Adipose tissue (tissue), 3 donors: Measurements from ENCODE around the gene SH3RF3. TPM values are rescaled to one million over a fixed set of nuclear protein-coding genes. Genes with fewer than 3 reads are reported as not detected.
A peak's percentile ranks its signal among the peaks of the same experiment; 100 is the strongest.

Source experiments
- H3K27ac ChIP-seq: one replicate; pipeline ENCODE4 v1.5.1; 2013; ENCODE audit warnings: low read depth, low read length
- WGBS, 3 donors: extraction: QIAGEN DNeasy Blood & Tissue Kit; methylation state at CpG; one replicate each; pipeline ENCODE4 v1.1.7; 2013; 5-methylcytosine and 5-hydroxymethylcytosine counted together
- polyA plus RNA-seq, 3 donors: library from polyadenylated mRNA; stranded (reverse); fragments of 200-250 nt; gene quantifications; one replicate each; pipeline ENCODE4 v1.2.3, GENCODE V29; 2013
- donor health status: healthy with polysubstance abuse.
- donor health status: Bipolar disorder and iron deficiency.
- donor health status: healthy.

The SH3RF3 gene
- polyA plus RNA-seq, 3 donors = 1.2 to 6.5 (median 5.4) TPM

DNA sequence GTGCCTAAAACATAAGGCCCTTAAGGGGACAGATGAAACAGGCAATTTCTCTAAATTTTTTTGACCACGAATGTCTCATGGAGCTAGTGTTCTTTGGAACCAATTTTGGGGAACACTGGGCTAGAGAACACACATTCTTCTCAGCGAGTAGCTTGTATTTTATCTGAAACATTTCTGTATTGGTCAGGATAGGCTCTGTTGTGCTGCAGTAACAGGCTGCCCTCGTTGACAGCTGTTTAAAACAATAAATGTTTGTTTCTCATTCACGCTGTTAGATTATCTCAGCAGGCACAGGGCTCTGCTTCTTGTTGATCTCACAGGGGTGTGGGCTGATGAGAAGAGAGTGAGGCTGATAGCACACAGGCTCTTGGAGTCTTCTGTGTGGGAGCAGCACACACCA, 105.3 kb downstream of the SH3RF3 start:
- 93 to 94% (median 94%) methylated on average over 4 of the region's 4 CpGs for WGBS, 3 donors
- H3K27ac ChIP-seq = no peak overlapping the region

DNA sequence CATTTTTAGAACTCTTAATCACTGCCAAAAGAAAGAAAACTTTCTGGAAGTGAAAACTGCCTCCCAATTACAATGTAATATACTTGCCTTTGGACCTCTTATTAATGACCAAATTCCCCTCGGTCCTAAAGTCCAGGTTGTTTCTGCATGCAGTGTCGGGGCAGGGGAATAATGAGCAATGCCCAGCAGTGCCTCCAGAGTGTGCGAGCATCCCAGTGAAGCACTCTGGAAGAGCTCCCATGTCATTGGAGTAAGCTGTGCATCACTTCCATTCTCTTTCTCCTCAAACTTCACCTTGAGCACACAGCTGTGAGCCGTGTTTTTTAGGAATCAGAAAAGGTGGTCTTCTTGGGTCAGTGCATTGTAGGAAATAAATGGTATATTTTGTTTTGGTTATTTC, 107.1 kb downstream of the SH3RF3 start:
- WGBS, 3 donors = 86 to 92% (median 87%) methylated on average over 4 of the region's 4 CpGs
- H3K27ac ChIP-seq = no peak overlapping the region

DNA sequence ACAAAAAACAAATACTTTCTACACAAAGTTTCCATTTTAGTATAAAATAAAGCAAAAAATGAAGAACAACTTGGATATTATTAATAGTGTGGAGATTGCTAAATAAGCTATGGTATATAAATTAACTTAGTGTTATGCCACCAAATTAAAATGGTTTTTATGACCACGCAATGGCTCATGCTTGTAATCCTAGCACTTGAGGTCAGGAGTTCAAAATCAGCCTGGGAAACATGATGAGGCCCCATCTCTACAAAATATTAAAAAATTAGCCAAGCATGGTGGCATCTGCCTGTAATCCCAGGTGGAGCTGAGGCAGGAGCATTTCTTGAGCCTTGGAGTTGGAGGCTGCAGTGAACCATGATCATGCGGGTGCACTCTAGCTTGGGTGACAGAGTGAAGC, 108.8 kb downstream of the SH3RF3 start:
- 94 to 99% (median 96%) methylated on average over 2 of the region's 2 CpGs for WGBS, 3 donors
- no peak overlapping the region for H3K27ac ChIP-seq

DNA sequence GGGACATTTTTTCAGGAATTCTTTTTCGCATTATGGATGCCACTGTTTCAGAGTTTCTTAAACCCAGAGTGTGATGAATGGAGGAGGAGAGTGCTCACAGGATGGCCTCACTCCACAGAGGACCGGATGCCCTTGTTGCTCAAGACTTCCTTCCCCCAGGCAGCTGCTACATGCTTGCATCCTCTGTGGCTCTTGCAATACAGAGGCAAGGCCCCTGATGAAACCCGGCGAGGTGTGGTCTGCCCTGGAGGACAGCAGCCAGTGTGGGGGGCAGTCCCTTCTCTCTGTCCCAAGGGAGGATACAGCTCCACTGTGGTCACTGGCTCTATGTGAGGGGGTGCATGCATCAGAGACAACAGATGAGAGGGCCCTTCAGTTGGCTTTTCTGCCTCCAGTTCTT, 109.6 kb downstream of the SH3RF3 start:
- WGBS, 3 donors = 23 to 70% (median 31%) methylated on average over 4 of the region's 4 CpGs
- no peak overlapping the region for H3K27ac ChIP-seq

DNA sequence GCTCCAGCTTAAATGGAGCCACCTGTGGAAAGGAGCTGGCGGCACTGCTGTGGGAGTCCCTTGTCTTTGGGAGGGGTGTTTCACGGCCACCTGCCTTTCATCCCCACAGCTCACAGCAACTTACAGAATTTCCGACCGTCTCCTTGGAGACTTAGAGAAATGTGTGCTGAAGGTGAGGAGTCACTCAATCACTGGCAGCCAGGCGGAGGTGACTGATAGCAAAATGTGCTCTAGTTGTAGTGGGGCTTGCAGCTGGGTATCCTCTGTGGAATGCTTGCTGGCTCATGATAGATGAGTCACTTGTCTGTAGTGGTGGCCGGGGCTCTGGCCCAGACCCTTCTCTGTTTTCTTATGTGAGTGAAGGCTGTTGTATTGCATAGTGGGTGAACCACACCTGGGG, 110.7 kb downstream of the SH3RF3 start:
- WGBS, 3 donors = 71 to 81% (median 73%) methylated on average over 6 of the region's 6 CpGs
- H3K27ac ChIP-seq = no peak overlapping the region

DNA sequence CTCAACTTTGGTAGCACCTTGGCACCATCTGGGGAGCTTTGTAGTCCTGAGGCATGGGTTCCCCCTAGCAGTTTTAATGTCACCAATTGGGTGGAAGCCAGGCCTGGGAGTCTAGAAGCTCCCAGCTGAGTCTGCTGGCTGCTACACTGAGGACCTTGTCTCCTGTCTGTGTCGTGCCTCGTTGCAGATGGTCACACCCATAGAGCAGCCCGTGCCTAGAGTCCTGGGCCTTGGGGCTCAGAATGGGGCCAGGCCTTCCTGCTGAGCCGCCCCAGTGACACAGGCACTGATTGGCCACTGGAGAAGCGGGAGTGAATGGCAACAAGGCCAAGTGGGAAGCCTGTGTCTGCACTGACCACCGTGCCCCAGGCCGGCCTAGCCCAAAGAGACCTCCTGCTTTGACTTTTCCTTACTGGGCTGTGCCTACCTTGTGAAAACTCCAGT, 113.2 kb downstream of the SH3RF3 start:
- WGBS, 3 donors = 67 to 84% (median 67%) methylated on average over 7 of the region's 7 CpGs
- peak overlapping the region; percentile 21 for H3K27ac ChIP-seq

DNA sequence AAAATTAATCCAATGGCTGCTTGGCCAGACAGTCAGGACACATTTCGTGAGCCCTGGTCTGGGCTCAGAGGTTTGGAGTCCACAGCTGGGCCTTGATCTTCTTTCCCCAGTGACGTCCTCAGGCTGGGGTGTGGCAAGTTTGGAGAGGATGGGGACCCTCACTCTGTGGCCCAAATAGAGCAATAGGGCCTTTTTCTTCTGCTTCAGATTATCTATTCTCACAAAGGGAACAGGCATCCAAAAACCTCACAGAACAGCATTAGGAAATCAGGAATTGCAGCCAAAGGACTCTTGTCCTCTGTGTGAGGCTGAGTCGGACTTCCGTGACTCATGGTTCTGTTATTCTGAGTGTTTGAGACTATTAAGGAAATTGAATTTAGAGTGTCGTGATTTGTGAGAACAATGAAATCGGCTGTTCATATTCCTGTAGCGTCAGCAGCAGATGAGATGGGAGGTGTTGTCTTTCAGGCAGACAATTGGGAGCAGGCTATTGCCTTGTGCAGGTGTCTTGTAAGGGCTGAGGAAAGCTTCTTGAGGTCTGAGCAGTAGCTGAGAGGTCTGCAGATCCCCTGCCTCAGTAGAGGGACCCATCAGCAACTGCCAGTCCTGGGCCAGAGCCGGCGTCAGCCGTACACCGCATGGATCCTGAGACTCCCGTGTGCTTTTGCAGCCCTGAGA, 113.8 kb downstream of the SH3RF3 start:
- WGBS, 3 donors = 46 to 68% (median 53%) methylated on average over 12 of the region's 12 CpGs
- peak overlapping the region; percentile 21 for H3K27ac ChIP-seq

DNA sequence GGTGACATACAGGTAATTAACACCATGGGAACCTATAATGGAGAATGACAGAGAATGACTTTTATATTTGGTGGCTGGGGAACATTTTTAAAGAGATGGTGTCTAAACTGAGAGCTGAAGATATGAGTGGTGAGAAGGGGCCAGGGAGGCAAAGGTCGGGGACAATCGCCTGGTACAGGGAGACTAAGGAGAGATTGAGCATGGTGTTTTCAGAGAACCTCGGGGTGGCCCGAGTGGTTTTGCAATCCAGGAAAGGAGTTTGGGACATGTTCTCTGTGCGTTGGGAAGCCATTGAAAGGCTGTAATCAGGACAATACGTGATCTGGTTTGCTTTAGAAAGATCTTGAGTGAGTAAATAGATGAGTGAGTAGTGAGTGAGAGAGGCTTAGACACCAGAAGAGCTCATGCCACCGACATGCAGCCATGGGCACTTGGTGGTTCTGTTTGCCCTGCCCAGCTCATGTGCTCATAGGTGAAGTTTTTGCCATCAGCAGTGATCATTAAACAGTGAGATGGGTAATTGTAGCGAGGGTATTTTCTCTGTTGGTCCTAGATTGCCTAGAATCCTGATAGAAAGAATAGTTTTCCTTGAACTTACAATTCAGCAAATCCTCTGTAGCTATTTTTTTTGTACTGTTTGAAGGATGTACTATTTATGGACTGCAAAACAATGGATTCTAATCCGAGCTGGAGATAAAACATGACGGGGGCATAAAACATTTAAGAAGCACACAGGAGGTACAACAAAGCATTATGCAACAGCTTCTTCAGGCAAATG, 114.7 kb downstream of the SH3RF3 start:
- no peak overlapping the region for H3K27ac ChIP-seq
- 71 to 85% (median 78%) methylated on average over 10 of the region's 10 CpGs for WGBS, 3 donors

DNA sequence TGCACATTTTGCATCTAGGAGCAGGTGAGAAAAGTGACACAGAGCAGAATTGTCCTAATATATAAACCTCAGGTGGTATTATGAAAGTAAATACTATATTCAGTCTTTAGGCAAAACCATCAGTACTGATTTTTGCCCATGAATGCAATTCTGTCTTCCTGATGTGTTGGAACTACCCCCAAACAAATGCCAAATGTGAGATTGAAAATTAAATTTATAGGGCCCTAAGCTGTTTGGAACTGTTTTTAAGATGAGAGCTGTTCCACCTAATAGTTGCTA, 115.2 kb downstream of the SH3RF3 start:
- H3K27ac ChIP-seq = no peak overlapping the region

DNA sequence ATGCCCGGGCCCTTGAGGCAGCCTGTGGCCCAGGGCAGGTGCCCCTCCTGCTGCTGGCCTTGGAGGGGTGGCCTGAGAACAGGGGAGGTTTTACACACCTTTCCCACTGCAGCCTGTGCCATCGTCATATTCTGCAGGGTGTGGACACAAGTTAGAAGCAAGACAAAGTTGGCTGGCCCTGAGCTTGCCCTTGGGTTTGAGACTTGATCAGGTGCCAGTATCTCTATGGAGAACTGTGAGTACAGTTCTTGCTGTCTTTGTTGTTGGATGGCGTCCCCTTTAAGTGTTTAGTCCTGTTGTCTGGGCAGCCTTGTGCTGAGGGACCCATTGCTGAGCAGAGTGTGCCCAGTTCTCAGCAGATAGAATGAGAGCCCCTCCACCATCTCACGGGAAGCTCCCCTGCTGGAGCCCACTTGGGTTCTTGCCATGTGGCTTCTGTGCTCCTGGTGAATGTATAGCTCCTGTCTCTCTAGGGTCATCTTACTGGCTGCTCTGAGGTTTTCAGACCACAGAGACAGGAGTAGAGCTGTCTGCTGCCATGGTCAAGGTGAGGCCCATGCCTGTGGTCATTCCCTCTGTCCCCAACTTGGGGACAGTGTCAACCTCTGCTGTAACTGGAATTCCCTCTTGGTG, 115.9 kb downstream of the SH3RF3 start:
- WGBS, 3 donors = 41 to 81% (median 80%) methylated on average over 4 of the region's 4 CpGs
- no peak overlapping the region for H3K27ac ChIP-seq

DNA sequence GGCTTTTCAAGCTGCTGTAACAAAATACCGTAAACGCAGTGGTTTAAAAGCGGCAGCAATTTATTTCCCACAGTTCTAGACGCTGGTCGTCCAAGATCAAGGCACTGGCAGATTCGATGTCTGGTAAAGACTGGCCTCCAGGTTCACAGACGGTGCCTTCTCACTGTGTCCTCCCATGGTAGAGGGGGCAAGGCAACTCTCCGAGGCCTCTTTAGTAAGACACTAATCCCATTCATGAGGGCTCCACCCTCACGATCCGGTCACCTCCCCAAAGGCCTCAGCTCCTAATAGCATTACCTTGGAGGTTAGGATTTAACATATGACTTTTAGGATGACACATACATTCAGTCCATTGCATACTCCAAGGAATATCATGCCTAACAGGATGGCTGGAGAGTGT, 117.2 kb downstream of the SH3RF3 start:
- 93 to 97% (median 96%) methylated on average over 10 of the region's 10 CpGs for WGBS, 3 donors
- no peak overlapping the region for H3K27ac ChIP-seq

DNA sequence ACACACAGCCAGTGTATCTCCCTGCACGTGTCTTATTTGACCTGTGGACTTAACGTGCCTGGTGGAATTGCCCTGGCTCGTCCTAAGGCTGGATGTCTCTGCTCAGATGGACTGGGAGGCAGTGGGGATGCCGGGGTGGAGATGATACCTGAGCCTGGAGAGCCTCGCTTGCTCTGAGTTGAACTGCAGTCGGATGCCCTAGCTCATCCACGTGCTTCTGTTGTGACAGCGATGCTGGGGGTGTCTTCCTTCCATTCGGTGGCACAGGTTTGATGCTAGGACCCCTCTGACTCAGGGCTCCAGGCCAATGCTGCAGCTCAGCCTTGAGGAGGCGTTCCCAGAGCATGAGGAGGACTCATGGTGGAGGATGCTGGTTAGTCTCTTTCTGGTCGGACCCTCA, 117.6 kb downstream of the SH3RF3 start:
- 94 to 97% (median 95%) methylated on average over 11 of the region's 11 CpGs for WGBS, 3 donors
- H3K27ac ChIP-seq = no peak overlapping the region

DNA sequence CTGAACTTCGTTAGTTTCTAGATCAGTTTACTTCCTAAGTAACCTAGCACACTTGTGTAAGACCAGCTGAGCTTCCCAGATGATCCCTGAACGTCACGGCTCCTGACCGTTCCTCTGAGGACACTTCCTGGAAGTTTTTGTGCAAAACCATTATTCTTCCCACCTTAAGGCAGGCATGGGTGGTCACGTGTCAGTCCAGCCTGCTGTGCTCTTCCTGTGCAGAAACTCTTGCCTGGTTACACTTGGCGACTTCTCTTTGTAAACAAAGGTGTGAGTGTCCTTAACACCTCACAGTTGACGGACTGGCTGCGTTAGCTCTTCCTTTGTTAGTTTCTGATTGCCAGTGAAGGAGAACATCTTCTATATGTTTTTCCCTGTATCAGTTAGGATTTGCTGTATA, 118.3 kb downstream of the SH3RF3 start:
- H3K27ac ChIP-seq = no peak overlapping the region
- WGBS, 3 donors = 53 to 56% (median 55%) methylated on average over 8 of the region's 8 CpGs

DNA sequence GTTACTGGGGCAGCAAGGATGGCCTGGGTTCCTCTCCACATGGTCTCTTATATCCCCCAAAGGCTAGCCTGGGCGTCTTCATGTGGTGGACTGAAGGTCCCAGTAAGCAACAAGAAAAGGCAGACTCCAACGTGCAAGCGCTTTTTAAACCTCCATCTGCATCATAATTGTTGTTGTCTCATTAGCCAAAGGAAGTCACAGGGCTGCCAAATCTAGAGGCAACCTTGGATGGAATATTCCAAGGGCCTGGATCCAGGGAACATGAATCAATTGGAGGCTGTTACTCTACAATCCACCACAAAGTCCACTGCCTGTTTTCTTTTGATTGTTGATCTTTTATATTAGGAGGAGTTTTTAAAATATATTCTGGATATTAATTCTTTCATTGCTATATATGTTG, 118.8 kb downstream of the SH3RF3 start:
- H3K27ac ChIP-seq = no peak overlapping the region
- WGBS, 3 donors = 54 to 57% (median 56%) methylated on average over 3 of the region's 3 CpGs

DNA sequence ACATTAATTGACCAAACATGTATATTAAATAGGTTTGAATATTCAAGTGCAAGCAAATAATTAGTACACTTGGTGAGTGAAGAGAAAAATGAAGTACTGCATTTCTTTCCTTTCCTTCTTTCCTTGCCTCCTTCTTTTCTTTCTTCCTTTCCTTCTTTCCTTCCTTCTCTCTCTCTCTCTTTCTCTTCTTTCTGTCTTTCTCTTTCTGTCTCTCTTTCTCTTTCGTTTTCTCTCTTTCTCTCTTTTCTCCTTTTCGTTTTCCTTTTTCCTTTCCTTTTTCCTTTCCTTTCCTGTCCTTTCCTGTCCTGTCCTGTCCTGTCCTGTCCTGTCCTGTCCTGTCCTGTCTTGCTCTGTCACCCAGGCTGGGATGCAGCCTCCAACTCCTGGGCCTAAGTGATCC, 119.6 kb downstream of the SH3RF3 start:
- H3K27ac ChIP-seq = no peak overlapping the region
- 77 to 89% (median 86%) methylated on average over 2 of the region's 2 CpGs for WGBS, 3 donors

DNA sequence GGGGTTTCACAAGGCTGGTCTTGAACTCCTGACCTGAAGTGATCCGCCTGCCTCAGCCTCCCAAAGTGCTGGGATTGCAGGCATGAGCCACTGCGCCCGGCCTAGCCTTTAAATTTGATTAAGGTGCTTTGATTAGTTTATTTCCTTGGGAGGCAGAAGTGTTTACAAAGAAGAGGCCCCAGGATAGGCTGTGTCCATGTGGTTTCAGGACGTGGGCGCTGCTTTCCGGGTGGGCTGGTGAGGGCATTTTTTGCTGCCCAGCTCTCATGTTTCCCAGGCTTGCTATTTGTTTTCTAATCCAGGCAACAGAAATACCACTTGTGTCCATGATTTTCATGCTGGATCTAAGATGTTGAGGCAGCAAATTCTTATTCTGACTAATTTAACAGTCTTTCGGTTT, 124.2 kb downstream of the SH3RF3 start:
- WGBS, 3 donors = 89 to 92% (median 92%) methylated on average over 7 of the region's 7 CpGs
- H3K27ac ChIP-seq = no peak overlapping the region

DNA sequence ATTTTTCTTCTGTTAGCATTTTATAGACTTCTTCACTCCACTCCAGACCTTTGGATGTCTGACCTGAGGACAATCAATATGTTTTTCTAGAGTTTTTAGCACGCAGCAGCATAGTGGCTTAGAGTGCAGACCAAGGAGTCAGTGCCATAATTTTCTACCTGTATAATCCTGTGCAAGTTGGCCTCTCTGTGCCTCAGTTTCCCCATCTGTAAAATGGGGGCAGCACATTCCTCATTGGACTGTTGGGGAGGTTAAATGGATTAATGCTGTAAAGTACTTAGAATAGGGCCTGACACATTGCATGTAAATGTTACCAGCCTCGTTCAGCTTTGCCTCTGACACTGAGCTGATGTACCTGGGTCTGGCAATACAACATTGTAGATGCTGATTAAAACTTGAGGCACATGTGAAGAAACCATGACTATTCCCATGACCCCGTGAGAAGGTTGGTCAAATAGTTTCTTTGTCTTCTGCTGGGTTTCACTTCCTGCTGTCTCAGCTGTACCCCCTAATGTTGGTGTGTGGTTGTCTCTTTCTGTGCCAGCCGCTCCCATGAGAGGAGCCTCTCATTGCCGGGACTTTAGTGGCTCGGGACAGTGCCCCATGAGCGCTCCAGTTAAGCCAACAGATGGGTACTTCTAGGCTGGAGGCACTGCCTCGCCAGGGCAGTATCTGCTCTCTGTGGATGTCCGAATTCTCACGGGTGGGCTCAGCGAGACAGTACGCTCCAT, 125.3 kb downstream of the SH3RF3 start:
- H3K27ac ChIP-seq = no peak overlapping the region
- WGBS, 3 donors = 89 to 94% (median 91%) methylated on average over 12 of the region's 12 CpGs

DNA sequence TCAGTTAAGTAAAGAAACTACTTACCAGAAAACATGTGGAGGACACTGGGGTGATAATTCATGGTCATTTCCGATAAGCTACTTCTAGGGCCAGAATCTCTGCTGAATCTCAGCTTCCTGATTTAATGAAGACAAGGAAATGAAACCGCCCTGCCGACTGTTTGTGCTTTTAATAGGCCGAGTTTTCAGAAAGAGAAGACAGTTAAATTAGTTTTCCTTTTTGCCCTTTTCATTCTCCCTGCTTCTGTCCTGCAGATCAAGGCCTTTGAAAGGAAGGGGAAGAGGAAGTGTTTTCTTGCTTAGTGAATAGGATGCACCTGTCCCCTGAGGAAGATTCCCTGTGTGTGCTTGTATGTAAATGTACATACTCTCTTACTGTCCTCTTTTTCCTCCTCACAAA, 126.6 kb downstream of the SH3RF3 start:
- 38 to 53% (median 52%) methylated on average over 4 of the region's 4 CpGs for WGBS, 3 donors

DNA sequence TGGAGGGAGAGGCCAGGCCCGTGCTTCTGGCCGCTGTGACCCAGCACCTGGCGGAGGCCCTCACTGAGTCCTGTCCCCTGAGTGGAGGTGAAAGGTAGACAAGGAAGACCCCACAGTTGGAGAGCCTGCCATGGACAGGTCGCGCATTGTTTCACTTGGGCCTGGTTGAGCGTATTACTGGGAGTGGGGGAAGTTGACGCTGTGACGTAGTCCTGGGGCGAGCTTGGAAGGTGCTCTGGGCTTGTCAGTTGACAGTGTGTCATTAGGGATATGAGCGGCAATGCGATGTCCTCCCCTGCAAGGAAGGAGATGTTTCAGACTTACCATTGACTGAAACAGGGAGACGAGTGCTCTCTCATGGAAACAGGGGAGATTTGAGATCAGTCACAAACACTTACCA, 127.1 kb downstream of the SH3RF3 start:
- WGBS, 3 donors = 91 to 95% (median 93%) methylated on average over 12 of the region's 12 CpGs
- no peak overlapping the region for H3K27ac ChIP-seq

More for the DNA sequence above, 126.6 kb downstream of the SH3RF3 start:
- no peak overlapping the region for H3K27ac ChIP-seq
